ENCODE results near the gene PTDSS2.
"Not testable (repeated sequence)": the region's sequence is repeated elsewhere in the genome, so short reads cannot be mapped to it uniquely, and the experiment has no call there.

Gene PTDSS2

GRCh38 chr11:449889-450808 is at the start of gene PTDSS2:
TSS of gene PTDSS2 (plus strand) at chr11:450279. CDS start at chr11:450456, 177 bp downstream.
- peak; percentile 90 for DNase-seq (ENCODE audit: low read depth)

GRCh38 chr11:401196-401595 is 48.9 kb upstream of the PTDSS2 start:
- not testable (repeated sequence) for DNase-seq (ENCODE audit: low read depth)

GRCh38 chr11:403021-403760 is 46.9 kb upstream of the PTDSS2 start:
- DNase-seq (ENCODE audit: low read depth) = no peak

- DNase-seq (ENCODE audit: low read depth) = no peak
Observed at GRCh38 chr11:403761-404431, 46.2 kb upstream of the PTDSS2 start.

GRCh38 chr11:404551-405264 is 45.4 kb upstream of the PTDSS2 start:
- no peak for DNase-seq (ENCODE audit: low read depth)

GRCh38 chr11:405323-405953 is 44.6 kb upstream of the PTDSS2 start:
- DNase-seq (ENCODE audit: low read depth) = no peak

- DNase-seq (ENCODE audit: low read depth) = no peak
Observed at GRCh38 chr11:405954-406795, 43.9 kb upstream of the PTDSS2 start.

GRCh38 chr11:406796-407650 is 43.1 kb upstream of the PTDSS2 start:
- no peak for DNase-seq (ENCODE audit: low read depth)

- DNase-seq (ENCODE audit: low read depth) = no peak
Observed at GRCh38 chr11:407651-408123, 42.4 kb upstream of the PTDSS2 start.

- no peak for DNase-seq (ENCODE audit: low read depth)
Observed at GRCh38 chr11:408154-409007, 41.7 kb upstream of the PTDSS2 start.

- no peak for DNase-seq (ENCODE audit: low read depth)
Observed at GRCh38 chr11:409008-409599, 41.0 kb upstream of the PTDSS2 start.

- no peak for DNase-seq (ENCODE audit: low read depth)
Observed at GRCh38 chr11:409600-410483, 40.2 kb upstream of the PTDSS2 start.

GRCh38 chr11:410711-411110 is 39.4 kb upstream of the PTDSS2 start:
- not testable (repeated sequence) for DNase-seq (ENCODE audit: low read depth)

- not testable (repeated sequence) for DNase-seq (ENCODE audit: low read depth)
Observed at GRCh38 chr11:411520-411919, 38.6 kb upstream of the PTDSS2 start.

GRCh38 chr11:412641-413119 is 37.4 kb upstream of the PTDSS2 start:
- no peak for DNase-seq (ENCODE audit: low read depth)
